Vagina (tissue), 2 donors: ENCODE results near the gene TRPV5.

Experiments
- CTCF ChIP-seq, 3 experiments: fragments of 450-650 bp in 2 of 3; fragments of 200-600 bp in 1 of 3; sonication (generic) in 1 of 3; IDR thresholded peaks; one replicate each; pipeline ENCODE4 v1.5.1; 2017 to 2019; ENCODE audit warnings: antibody characterized with exemption in 3 of 3, mild to moderate bottlenecking in 2 of 3, moderate library complexity in 2 of 3
- POLR2A ChIP-seq, 2 donors: fragments of 450-650 bp; IDR thresholded peaks; one replicate each; pipeline ENCODE4 v1.6.1; 2017; ENCODE audit warnings: antibody characterized with exemption in 2 of 2, mild to moderate bottlenecking in 2 of 2, moderate library complexity in 2 of 2
- POLR2AphosphoS5 ChIP-seq, 2 donors: sonication (generic); formaldehyde crosslinking; IDR thresholded peaks; one replicate each; pipeline ENCODE4 v1.9.0; 2017; ENCODE audit warnings: antibody characterized with exemption in 2 of 2, mild to moderate bottlenecking in 2 of 2, low read depth in 1 of 2; ENCODE audit not compliant: insufficient read depth in 1 of 2

GRCh38 chr7:142869434-142869833 lies 64.1 kb downstream of the TRPV5 start:
- TF ChIP-seq CTCF (IDR thresholded peaks at IDR 0.05) (no peak), POLR2AphosphoS5 (IDR thresholded peaks at IDR 0.05; ENCODE audit: insufficient read depth in 1 of 2, low read depth in 1 of 2) (no peak), POLR2A (IDR thresholded peaks at IDR 0.05) (no peak)
